HG03378 (cell line): ENCODE data around the gene EPB41.
"Not testable (repeated sequence)": the region's sequence is repeated elsewhere in the genome, so short reads cannot be mapped to it uniquely, and the experiment has no call there.

Experiments used
- ATAC-seq: cut with Tn5 transposase; IDR thresholded peaks from one replicate; pipeline ENCODE4 v1.9.1; 2021; ENCODE audit warnings: mild to moderate bottlenecking, moderate library complexity; ENCODE audit not compliant: unreplicated experiment

EPB41 gene

DNA sequence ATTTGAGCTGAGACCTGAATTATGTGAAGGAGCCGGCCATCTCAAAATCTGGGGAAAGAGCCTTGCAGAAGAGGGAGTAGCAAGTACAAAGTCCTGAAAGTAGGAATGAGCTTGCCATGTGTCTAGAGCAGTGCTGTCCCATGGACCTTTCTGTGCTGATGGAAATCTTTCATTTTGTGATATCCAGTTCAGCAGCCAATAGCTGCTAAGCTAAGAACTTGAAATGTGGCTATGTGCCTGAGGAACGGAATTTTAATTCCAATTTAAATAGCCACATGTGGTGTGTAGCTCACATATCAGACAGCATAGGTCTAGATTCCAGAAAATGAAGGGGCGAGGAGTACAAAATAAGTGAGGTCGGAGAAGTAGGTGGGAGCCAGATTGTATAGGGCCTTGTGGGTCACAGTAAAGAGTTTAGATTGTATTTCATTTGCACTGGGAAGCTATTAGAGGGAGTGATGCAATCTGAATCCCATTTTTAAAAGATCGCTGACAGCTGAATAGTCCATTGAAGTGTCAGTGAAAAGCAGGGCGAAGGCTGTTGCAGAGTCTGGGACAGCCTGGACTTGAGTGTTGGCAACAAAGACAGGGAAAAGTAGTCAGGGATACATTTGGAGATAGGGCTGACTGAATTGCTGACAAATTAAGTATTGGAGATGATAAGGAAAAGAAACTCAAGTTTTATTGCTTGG is 129.1 kb downstream of the EPB41 start:
- no peak for ATAC-seq

- ATAC-seq = no peak
Observed at GRCh38 chr1:29044010-29044409, 129.6 kb downstream of the EPB41 start.

GRCh38 chr1:29045663-29046062 is 131.3 kb downstream of the EPB41 start:
- not testable (repeated sequence) for ATAC-seq

GRCh38 chr1:29047142-29047541 is 132.8 kb downstream of the EPB41 start:
- no peak for ATAC-seq

GRCh38 chr1:29050166-29050565 is 135.8 kb downstream of the EPB41 start:
- ATAC-seq = no peak

GRCh38 chr1:29052100-29052499 is 137.7 kb downstream of the EPB41 start:
- no peak for ATAC-seq

GRCh38 chr1:29052941-29053340 is 138.6 kb downstream of the EPB41 start:
- ATAC-seq = no peak

GRCh38 chr1:29055160-29055559 is 140.8 kb downstream of the EPB41 start:
- no peak for ATAC-seq

- no peak for ATAC-seq
Observed at GRCh38 chr1:29056256-29056655, 141.9 kb downstream of the EPB41 start.

DNA sequence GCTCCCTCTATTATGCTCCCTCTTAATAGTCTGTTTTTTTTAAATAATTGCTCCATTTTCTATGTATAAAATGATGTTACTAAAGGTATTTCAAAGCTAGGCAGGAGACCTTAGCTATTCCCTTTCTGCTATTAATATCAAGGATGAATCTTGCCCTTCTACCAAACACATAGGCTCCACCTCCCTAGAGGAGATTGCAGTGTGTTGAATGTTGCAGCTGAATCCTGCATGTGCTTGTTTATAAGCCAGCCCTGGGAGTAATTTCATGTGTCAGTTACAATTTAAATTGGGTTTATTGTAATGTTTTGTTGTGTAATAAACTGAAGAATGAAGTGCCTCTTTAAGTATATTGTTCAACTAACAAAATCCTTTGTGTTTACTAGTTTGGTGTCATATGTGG is 143.3 kb downstream of the EPB41 start:
- no peak for ATAC-seq

GRCh38 chr1:29062157-29062942 is 148.0 kb downstream of the EPB41 start:
- ATAC-seq = no peak

- ATAC-seq = no peak
Observed at GRCh38 chr1:29064064-29064463, 149.7 kb downstream of the EPB41 start.

DNA sequence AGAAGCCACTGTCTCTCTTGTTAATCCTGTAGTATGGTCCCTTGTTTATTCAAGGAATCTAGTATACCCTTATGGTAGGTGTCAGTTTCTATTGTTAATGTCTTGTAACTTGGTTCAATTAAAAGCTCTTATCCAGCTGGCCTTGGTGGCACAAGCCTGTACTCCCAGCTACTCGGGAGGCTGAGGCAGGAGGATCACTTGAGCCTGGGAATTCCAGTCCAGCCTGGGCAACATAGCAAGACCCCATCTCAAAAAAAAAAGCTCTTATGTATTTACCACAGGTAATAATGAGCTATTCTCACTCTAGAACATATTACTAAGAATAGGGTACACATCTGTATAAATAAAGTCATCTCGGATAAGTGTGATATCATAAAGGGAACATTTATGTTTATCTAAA is 162.8 kb downstream of the EPB41 start:
- ATAC-seq = no peak

GRCh38 chr1:29079916-29080629 is 165.7 kb downstream of the EPB41 start:
- not testable (repeated sequence) for ATAC-seq

GRCh38 chr1:29081201-29081600 is 166.8 kb downstream of the EPB41 start:
- no peak for ATAC-seq

- no peak for ATAC-seq
Observed at GRCh38 chr1:29082519-29082918, 168.2 kb downstream of the EPB41 start.

- no peak for ATAC-seq
Observed at GRCh38 chr1:29083317-29084195, 169.2 kb downstream of the EPB41 start.

GRCh38 chr1:29084196-29084521 is 169.8 kb downstream of the EPB41 start:
- ATAC-seq = no peak

GRCh38 chr1:29090937-29091618 is 176.7 kb downstream of the EPB41 start:
- no peak for ATAC-seq

- not testable (repeated sequence) for ATAC-seq
Observed at GRCh38 chr1:29092704-29093103, 178.3 kb downstream of the EPB41 start.
